ENCODE results near the gene ZDHHC6. TPM values are rescaled to one million over a fixed set of nuclear protein-coding genes. Genes with fewer than 3 reads are reported as not detected.
"Not testable (repeated sequence)": the region's sequence is repeated elsewhere in the genome, so short reads cannot be mapped to it uniquely, and the experiment has no call there.

The ZDHHC6 gene
- total RNA-seq, 1 donor from 2014 or later: 18.7 TPM

GRCh38 chr10:112421731-112422130 lies 25.0 kb downstream of the ZDHHC6 start:
- TF ChIP-seq, protein P1, sequence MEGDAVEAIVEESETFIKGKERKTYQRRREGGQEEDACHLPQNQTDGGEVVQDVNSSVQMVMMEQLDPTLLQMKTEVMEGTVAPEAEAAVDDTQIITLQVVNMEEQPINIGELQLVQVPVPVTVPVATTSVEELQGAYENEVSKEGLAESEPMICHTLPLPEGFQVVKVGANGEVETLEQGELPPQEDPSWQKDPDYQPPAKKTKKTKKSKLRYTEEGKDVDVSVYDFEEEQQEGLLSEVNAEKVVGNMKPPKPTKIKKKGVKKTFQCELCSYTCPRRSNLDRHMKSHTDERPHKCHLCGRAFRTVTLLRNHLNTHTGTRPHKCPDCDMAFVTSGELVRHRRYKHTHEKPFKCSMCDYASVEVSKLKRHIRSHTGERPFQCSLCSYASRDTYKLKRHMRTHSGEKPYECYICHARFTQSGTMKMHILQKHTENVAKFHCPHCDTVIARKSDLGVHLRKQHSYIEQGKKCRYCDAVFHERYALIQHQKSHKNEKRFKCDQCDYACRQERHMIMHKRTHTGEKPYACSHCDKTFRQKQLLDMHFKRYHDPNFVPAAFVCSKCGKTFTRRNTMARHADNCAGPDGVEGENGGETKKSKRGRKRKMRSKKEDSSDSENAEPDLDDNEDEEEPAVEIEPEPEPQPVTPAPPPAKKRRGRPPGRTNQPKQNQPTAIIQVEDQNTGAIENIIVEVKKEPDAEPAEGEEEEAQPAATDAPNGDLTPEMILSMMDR (IDR thresholded peaks at IDR 0.05): no peak
- TF ChIP-seq POLR2A (IDR thresholded peaks at IDR 0.05): no peak
- TF ChIP-seq POLR2AphosphoS5 (IDR thresholded peaks at IDR 0.05; ENCODE audit: insufficient read depth in 1 of 2, low read depth in 1 of 2): no peak
- H3K4me3 ChIP-seq: no peak overlapping the region
- H3K9me3 ChIP-seq: no peaks in the 10 kb centered on the region
- intact Hi-C loops (cut with DNase I): no loop called here
- no peaks in the 10 kb centered on the region for H3K27me3 ChIP-seq
- H3K27ac ChIP-seq: no peak overlapping the region
- H3K4me1 ChIP-seq: no peaks in the 10 kb centered on the region
- DNase-seq (ENCODE audit: extremely low spot score in 2 of 2): no peak
- no peaks in the 10 kb centered on the region for H3K36me3 ChIP-seq

GRCh38 chr10:112412696-112413095 lies 34.0 kb downstream of the ZDHHC6 start:
- no peak for TF ChIP-seq POLR2AphosphoS5 (IDR thresholded peaks at IDR 0.05; ENCODE audit: insufficient read depth in 1 of 2, low read depth in 1 of 2)
- TF ChIP-seq POLR2A (IDR thresholded peaks at IDR 0.05): no peak
- TF ChIP-seq, protein P1 (IDR thresholded peaks at IDR 0.05): no peak
- Histone ChIP-seq H3K9me3 (no peaks in the 10 kb centered on the region), H3K4me1 (no peaks in the 10 kb centered on the region), H3K27ac (no peak overlapping the region), H3K27me3 (no peaks in the 10 kb centered on the region), H3K4me3 (no peak overlapping the region), H3K36me3 (no peaks in the 10 kb centered on the region)
- no peak for DNase-seq (ENCODE audit: extremely low spot score in 2 of 2)
- intact Hi-C loops (cut with DNase I): no loop called here

DNA sequence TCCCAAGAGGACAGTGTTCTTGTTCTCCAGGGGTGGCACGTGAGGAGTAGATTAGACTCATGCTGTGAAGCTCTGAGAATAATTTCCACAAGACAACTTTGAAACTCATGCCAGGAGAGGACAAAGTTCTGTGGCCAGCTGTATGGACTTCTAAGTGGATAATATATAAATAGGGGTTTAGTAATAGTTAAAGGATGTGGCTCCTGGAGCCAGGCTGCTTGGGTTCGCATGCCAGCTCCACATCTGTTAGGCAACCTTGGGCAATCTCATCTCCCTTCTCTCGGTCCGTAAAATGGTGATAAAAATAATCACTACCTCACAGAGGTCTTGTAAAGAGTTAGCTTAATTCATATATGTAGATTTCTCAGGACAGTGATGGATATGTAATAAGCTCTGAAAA lies 37.0 kb downstream of the ZDHHC6 start:
- no peaks in the 10 kb centered on the region for H3K4me1 ChIP-seq
- no peak overlapping the region for H3K4me3 ChIP-seq
- no peaks in the 10 kb centered on the region for H3K36me3 ChIP-seq
- TF ChIP-seq, protein P1 (IDR thresholded peaks at IDR 0.05): no peak
- TF ChIP-seq POLR2AphosphoS5 (IDR thresholded peaks at IDR 0.05; ENCODE audit: insufficient read depth in 1 of 2, low read depth in 1 of 2) (no peak), POLR2A (IDR thresholded peaks at IDR 0.05) (no peak)
- no peak overlapping the region for H3K27ac ChIP-seq
- intact Hi-C loops (cut with DNase I): no loop called here
- no peaks in the 10 kb centered on the region for H3K27me3 ChIP-seq
- no peaks in the 10 kb centered on the region for H3K9me3 ChIP-seq
- no peak for DNase-seq (ENCODE audit: extremely low spot score in 2 of 2)

- no peaks in the 10 kb centered on the region for H3K36me3 ChIP-seq
Observed at GRCh38 chr10:112409299-112409698, 37.4 kb downstream of the ZDHHC6 start.

GRCh38 chr10:112407696-112408095 lies 39.0 kb downstream of the ZDHHC6 start:
- Histone ChIP-seq H3K27ac (no peak overlapping the region), H3K4me1 (no peaks in the 10 kb centered on the region), H3K4me3 (no peak overlapping the region), H3K27me3 (no peaks in the 10 kb centered on the region), H3K9me3 (no peaks in the 10 kb centered on the region), H3K36me3 (no peaks in the 10 kb centered on the region)
- intact Hi-C loops (cut with DNase I): no loop called here
- no peak for DNase-seq (ENCODE audit: extremely low spot score in 2 of 2)
- TF ChIP-seq POLR2AphosphoS5 (IDR thresholded peaks at IDR 0.05; ENCODE audit: insufficient read depth in 1 of 2, low read depth in 1 of 2) (no peak), POLR2A (IDR thresholded peaks at IDR 0.05) (no peak)
- TF ChIP-seq, protein P1 (IDR thresholded peaks at IDR 0.05): no peak

More at GRCh38 chr10:112409299-112409698, 37.4 kb downstream of the ZDHHC6 start:
- no peaks in the 10 kb centered on the region for H3K4me1 ChIP-seq
- no peaks in the 10 kb centered on the region for H3K9me3 ChIP-seq
- no peak overlapping the region for H3K4me3 ChIP-seq
- H3K27ac ChIP-seq: no peak overlapping the region
- DNase-seq (ENCODE audit: extremely low spot score in 2 of 2): no peak
- intact Hi-C loops (cut with DNase I): no loop called here
- no peak for TF ChIP-seq POLR2AphosphoS5 (IDR thresholded peaks at IDR 0.05; ENCODE audit: insufficient read depth in 1 of 2, low read depth in 1 of 2)
- TF ChIP-seq, protein P1 (IDR thresholded peaks at IDR 0.05): no peak
- TF ChIP-seq POLR2A (IDR thresholded peaks at IDR 0.05): no peak
- no peaks in the 10 kb centered on the region for H3K27me3 ChIP-seq

GRCh38 chr10:112406806-112407205 lies 39.9 kb downstream of the ZDHHC6 start:
- DNase-seq (ENCODE audit: extremely low spot score in 2 of 2); H3K36me3 ChIP-seq; intact Hi-C loops (cut with DNase I); H3K4me3 ChIP-seq; H3K27ac ChIP-seq; H3K9me3 ChIP-seq; H3K4me1 ChIP-seq; H3K27me3 ChIP-seq: not testable (repeated sequence)

All from vagina (tissue), 2 donors.